Large intestine (tissue), 3 donors: Measurements from ENCODE around the gene KCNIP3. TPM values are rescaled to one million over a fixed set of nuclear protein-coding genes. Genes with fewer than 3 reads are reported as not detected.

Source experiments
- DNase-seq, 2 donors: peaks; one replicate each; pipeline versions ENCODE4 v3.0.0 to v3.0.0-alpha.2; 2013
- H3K27ac ChIP-seq: one replicate; pipeline ENCODE4 v1.5.1; 2013; ENCODE audit warnings: low read length
- H3K27me3 ChIP-seq: 2 replicates; pipeline ENCODE4 v1.6.1; 2013; ENCODE audit warnings: low read length; ENCODE audit not compliant: control insufficient read depth, insufficient read depth
- H3K36me3 ChIP-seq: 2 replicates; pipeline ENCODE4 v1.6.1; 2013; ENCODE audit warnings: low read length; ENCODE audit not compliant: control insufficient read depth, insufficient read depth
- H3K4me1 ChIP-seq: one replicate; pipeline ENCODE4 v1.6.1; 2013; ENCODE audit warnings: low read length; ENCODE audit not compliant: control insufficient read depth, insufficient read depth
- H3K4me3 ChIP-seq: one replicate; pipeline ENCODE4 v1.5.1; 2013; ENCODE audit warnings: low read length
- H3K9me3 ChIP-seq: one replicate; pipeline ENCODE4 v1.6.1; 2013; ENCODE audit warnings: mild to moderate bottlenecking, low read depth, low read length, moderate library complexity; ENCODE audit not compliant: control insufficient read depth
- WGBS: methylation state at CpG from one replicate; pipeline ENCODE4 v1.1.5; 2013; ENCODE audit warnings: low lambda C conversion rate; ENCODE audit not compliant: insufficient coverage; 5-methylcytosine and 5-hydroxymethylcytosine counted together
- polyA plus RNA-seq: library from polyadenylated mRNA; unstranded; fragments of 120-200 nt; gene quantifications from one replicate; pipeline ENCODE4 v1.2.1, GENCODE V29; 2013

Gene KCNIP3
- polyA plus RNA-seq, 1 donor, result 2.1 TPM

- H3K27me3 ChIP-seq, result peaks cover 5% of the 10 kb centered on the region
- 60% methylated on average over 1 of the region's 11 CpGs for WGBS
- no peaks in the 10 kb centered on the region for H3K4me1 ChIP-seq
- DNase-seq, result no peak
- H3K36me3 ChIP-seq, result no peaks in the 10 kb centered on the region
- H3K4me3 ChIP-seq, result no peak overlapping the region
- H3K9me3 ChIP-seq, result no peaks in the 10 kb centered on the region
- H3K27ac ChIP-seq, result no peak overlapping the region
Measured at GRCh38 chr2:95330794-95331338, 33.7 kb downstream of the KCNIP3 start.

- WGBS, result no CpG with 5 or more reads among the region's 10 CpGs
- Histone ChIP-seq H3K27ac (no peak overlapping the region), H3K27me3 (peaks cover 6% of the 10 kb centered on the region), H3K4me3 (no peak overlapping the region), H3K36me3 (no peaks in the 10 kb centered on the region), H3K4me1 (no peaks in the 10 kb centered on the region), H3K9me3 (no peaks in the 10 kb centered on the region)
- DNase-seq, result no peak
Measured at GRCh38 chr2:95331606-95332005, 34.5 kb downstream of the KCNIP3 start.

- no peak for DNase-seq
- H3K4me3 ChIP-seq, result no peak overlapping the region
- H3K27me3 ChIP-seq, result peaks cover 9% of the 10 kb centered on the region
- no peaks in the 10 kb centered on the region for H3K4me1 ChIP-seq
- H3K36me3 ChIP-seq, result no peaks in the 10 kb centered on the region
- no peak overlapping the region for H3K27ac ChIP-seq
- WGBS, result no CpG with 5 or more reads among the region's 8 CpGs
- H3K9me3 ChIP-seq, result no peaks in the 10 kb centered on the region
Measured at GRCh38 chr2:95332036-95332435, 34.9 kb downstream of the KCNIP3 start.

GRCh38 chr2:95333056-95333455 lies 35.9 kb downstream of the KCNIP3 start:
- WGBS, result no CpG with 5 or more reads among the region's 7 CpGs
- no peak for DNase-seq
- H3K4me1 ChIP-seq, result no peaks in the 10 kb centered on the region
- H3K9me3 ChIP-seq, result no peaks in the 10 kb centered on the region
- peaks cover 12% of the 10 kb centered on the region for H3K27me3 ChIP-seq
- H3K27ac ChIP-seq, result no peak overlapping the region
- H3K4me3 ChIP-seq, result no peak overlapping the region
- no peaks in the 10 kb centered on the region for H3K36me3 ChIP-seq

GRCh38 chr2:95333888-95334338 lies 36.8 kb downstream of the KCNIP3 start:
- DNase-seq, result peak in 1 of 2 donors; percentile 43
- Histone ChIP-seq H3K27me3 (peaks cover 14% of the 10 kb centered on the region), H3K4me3 (no peak overlapping the region), H3K36me3 (no peaks in the 10 kb centered on the region), H3K9me3 (no peaks in the 10 kb centered on the region), H3K27ac (no peak overlapping the region), H3K4me1 (no peaks in the 10 kb centered on the region)
- no CpG with 5 or more reads among the region's 11 CpGs for WGBS

- H3K27ac ChIP-seq, result no peak overlapping the region
- no peak overlapping the region for H3K4me3 ChIP-seq
- WGBS, result no CpG with 5 or more reads among the region's 1 CpG
- DNase-seq, result no peak
- H3K9me3 ChIP-seq, result no peaks in the 10 kb centered on the region
- H3K27me3 ChIP-seq, result peaks cover 14% of the 10 kb centered on the region
- no peaks in the 10 kb centered on the region for H3K4me1 ChIP-seq
- H3K36me3 ChIP-seq, result no peaks in the 10 kb centered on the region
Measured at GRCh38 chr2:95334916-95335641, 37.9 kb downstream of the KCNIP3 start.

GRCh38 chr2:95336406-95336805 lies 39.3 kb downstream of the KCNIP3 start:
- no peaks in the 10 kb centered on the region for H3K9me3 ChIP-seq
- H3K27me3 ChIP-seq, result peaks cover 23% of the 10 kb centered on the region
- H3K27ac ChIP-seq, result no peak overlapping the region
- no peaks in the 10 kb centered on the region for H3K4me1 ChIP-seq
- no CpG with 5 or more reads among the region's 2 CpGs for WGBS
- H3K4me3 ChIP-seq, result no peak overlapping the region
- no peak for DNase-seq
- no peaks in the 10 kb centered on the region for H3K36me3 ChIP-seq

GRCh38 chr2:95337829-95338228 lies 40.7 kb downstream of the KCNIP3 start:
- WGBS, result no CpG with 5 or more reads among the region's 7 CpGs
- Histone ChIP-seq H3K9me3 (no peaks in the 10 kb centered on the region), H3K36me3 (no peaks in the 10 kb centered on the region), H3K27me3 (peaks cover 35% of the 10 kb centered on the region), H3K4me3 (no peak overlapping the region), H3K27ac (no peak overlapping the region), H3K4me1 (no peaks in the 10 kb centered on the region)
- no peak for DNase-seq

- Histone ChIP-seq H3K4me3 (no peak overlapping the region), H3K36me3 (no peaks in the 10 kb centered on the region), H3K27ac (no peak overlapping the region), H3K4me1 (no peaks in the 10 kb centered on the region), H3K27me3 (peaks cover 65% of the 10 kb centered on the region), H3K9me3 (peaks cover 3% of the 10 kb centered on the region)
- WGBS, result 80% methylated on average over 2 of the region's 12 CpGs
- DNase-seq, result no peak
Measured at GRCh38 chr2:95342556-95343320, 45.6 kb downstream of the KCNIP3 start.

GRCh38 chr2:95343429-95344214 lies 46.5 kb downstream of the KCNIP3 start:
- no CpG with 5 or more reads among the region's 7 CpGs for WGBS
- no peaks in the 10 kb centered on the region for H3K4me1 ChIP-seq
- no peaks in the 10 kb centered on the region for H3K36me3 ChIP-seq
- no peak overlapping the region for H3K27ac ChIP-seq
- H3K27me3 ChIP-seq, result peaks cover 72% of the 10 kb centered on the region
- H3K9me3 ChIP-seq, result peaks cover 3% of the 10 kb centered on the region
- H3K4me3 ChIP-seq, result no peak overlapping the region
- no peak for DNase-seq
